ENCODE data around the gene CAMK2D.

DNA sequence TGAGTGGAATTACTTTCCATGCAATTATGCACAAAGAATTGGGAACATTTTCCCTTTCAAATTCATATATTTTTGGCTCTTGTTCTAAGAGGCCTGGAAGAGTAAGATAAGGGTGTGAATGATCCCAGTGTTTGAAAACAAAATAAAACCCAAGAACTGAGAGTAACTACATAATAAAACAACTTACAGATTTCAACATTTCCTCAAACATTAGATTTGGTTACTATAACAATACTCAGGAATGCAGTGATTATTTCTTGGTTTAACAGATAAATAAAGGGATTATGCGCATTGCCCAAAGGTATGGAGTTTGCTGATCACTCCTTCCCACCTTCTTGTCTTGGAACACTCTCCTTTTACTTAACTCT, 292.5 kb downstream of the CAMK2D start:
- no peak for TF ChIP-seq POLR2A (IDR thresholded peaks at IDR 0.05)
- TF ChIP-seq, protein P1, sequence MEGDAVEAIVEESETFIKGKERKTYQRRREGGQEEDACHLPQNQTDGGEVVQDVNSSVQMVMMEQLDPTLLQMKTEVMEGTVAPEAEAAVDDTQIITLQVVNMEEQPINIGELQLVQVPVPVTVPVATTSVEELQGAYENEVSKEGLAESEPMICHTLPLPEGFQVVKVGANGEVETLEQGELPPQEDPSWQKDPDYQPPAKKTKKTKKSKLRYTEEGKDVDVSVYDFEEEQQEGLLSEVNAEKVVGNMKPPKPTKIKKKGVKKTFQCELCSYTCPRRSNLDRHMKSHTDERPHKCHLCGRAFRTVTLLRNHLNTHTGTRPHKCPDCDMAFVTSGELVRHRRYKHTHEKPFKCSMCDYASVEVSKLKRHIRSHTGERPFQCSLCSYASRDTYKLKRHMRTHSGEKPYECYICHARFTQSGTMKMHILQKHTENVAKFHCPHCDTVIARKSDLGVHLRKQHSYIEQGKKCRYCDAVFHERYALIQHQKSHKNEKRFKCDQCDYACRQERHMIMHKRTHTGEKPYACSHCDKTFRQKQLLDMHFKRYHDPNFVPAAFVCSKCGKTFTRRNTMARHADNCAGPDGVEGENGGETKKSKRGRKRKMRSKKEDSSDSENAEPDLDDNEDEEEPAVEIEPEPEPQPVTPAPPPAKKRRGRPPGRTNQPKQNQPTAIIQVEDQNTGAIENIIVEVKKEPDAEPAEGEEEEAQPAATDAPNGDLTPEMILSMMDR (IDR thresholded peaks at IDR 0.05) = no peak
- TF ChIP-seq POLR2AphosphoS5 (IDR thresholded peaks at IDR 0.05) = no peak
- TF ChIP-seq EP300 (IDR thresholded peaks at IDR 0.05) = no peak

All from stomach (tissue), 4 donors.